ENCODE measurements around the gene ACOT9.

- TF ChIP-seq CTCF (IDR thresholded peaks at IDR 0.05; ENCODE audit: insufficient read depth, low read depth, low read length) (no peak), EZH2 (IDR thresholded peaks at IDR 0.05; ENCODE audit: insufficient read depth, low read length) (no peak)
These were observed 83.7 kb downstream of the ACOT9 start for GRCh38 chrX:23659339-23659738.

Data from astrocyte (in vitro differentiated cells and primary cell).